CD14-positive monocyte (primary cell): ENCODE measurements around the gene RCVRN. TPM values are rescaled to one million over a fixed set of nuclear protein-coding genes. Genes with fewer than 3 reads are reported as not detected.

ENCODE experiments used
- DNase-seq, 3 donors: peaks; one replicate each; pipeline ENCODE4 v3.0.0-alpha.2; 2011 to 2022
- H2AFZ ChIP-seq: 2 replicates; pipeline ENCODE4 v1.6.0; 2012; ENCODE audit warnings: mild to moderate bottlenecking, low read depth, low read length, inconsistent platforms; ENCODE audit not compliant: insufficient read depth, poor library complexity, severe bottlenecking
- H3K27ac ChIP-seq, 2 donors: 1 replicate in 1 of 2; 2 replicates in 1 of 2; pipeline ENCODE4 v1.5.1; 2012 to 2013; ENCODE audit warnings: low read length in 2 of 2, control low read depth in 1 of 2, inconsistent platforms in 1 of 2, low read depth in 1 of 2, mild to moderate bottlenecking in 1 of 2
- H3K27me3 ChIP-seq, 2 donors: one replicate each; pipeline versions ENCODE4 v1.6.0 to v1.6.1; 2011 to 2013; ENCODE audit warnings: low read length in 2 of 2; ENCODE audit not compliant: control insufficient read depth in 2 of 2, insufficient read depth in 2 of 2
- H3K36me3 ChIP-seq, 2 donors: replicated peaks in 1 of 2; 1 replicate in 1 of 2; 2 replicates in 1 of 2; pipeline versions ENCODE4 v1.5.1 to v1.6.1; 2012 to 2013; ENCODE audit warnings: low read length in 2 of 2, control low read depth in 1 of 2, inconsistent platforms in 1 of 2, mild to moderate bottlenecking in 1 of 2; ENCODE audit not compliant: insufficient read depth in 2 of 2, control insufficient read depth in 1 of 2
- H3K4me1 ChIP-seq, 2 donors: 1 replicate in 1 of 2; 2 replicates in 1 of 2; pipeline versions ENCODE4 v1.5.1 to v1.6.1; 2012 to 2013; ENCODE audit warnings: low read length in 2 of 2, control low read depth in 1 of 2, inconsistent platforms in 1 of 2, mild to moderate bottlenecking in 1 of 2, moderate library complexity in 1 of 2; ENCODE audit not compliant: insufficient read depth in 2 of 2, control insufficient read depth in 1 of 2
- H3K4me2 ChIP-seq: replicated peaks from 2 replicates; pipeline ENCODE3; 2012; ENCODE audit warnings: low read length, moderate library complexity, mild to moderate bottlenecking; ENCODE audit not compliant: poor library complexity, severe bottlenecking; ENCODE audit errors: extremely low read depth
- H3K4me3 ChIP-seq, 3 experiments: fragments of 200-600 bp in 1 of 3; sonication (generic) in 1 of 3; replicated peaks in 1 of 3; 1 replicate in 2 of 3; 2 replicates in 1 of 3; pipeline ENCODE4 v1.5.1; 2011 to 2013; ENCODE audit warnings: low read length in 3 of 3, mild to moderate bottlenecking in 3 of 3, control low read depth in 2 of 3, low read depth in 2 of 3, inconsistent platforms in 1 of 3, moderate library complexity in 1 of 3
- H3K79me2 ChIP-seq: 2 replicates; pipeline ENCODE4 v1.6.0; 2012; ENCODE audit warnings: mild to moderate bottlenecking, control low read depth, inconsistent platforms, low read length, moderate library complexity; ENCODE audit not compliant: insufficient read depth
- H3K9ac ChIP-seq: 2 replicates; pipeline ENCODE4 v1.6.0; 2017; ENCODE audit warnings: low read length, mild to moderate bottlenecking; ENCODE audit not compliant: insufficient read depth, poor library complexity, severe bottlenecking
- H3K9me3 ChIP-seq, 2 donors: replicated peaks in 1 of 2; 1 replicate in 1 of 2; 2 replicates in 1 of 2; pipeline versions ENCODE4 v1.5.1 to v1.6.1; 2012 to 2013; ENCODE audit warnings: low read length in 2 of 2, control low read depth in 1 of 2; ENCODE audit not compliant: control insufficient read depth in 1 of 2, insufficient read depth in 1 of 2
- H4K20me1 ChIP-seq: 2 replicates; pipeline ENCODE4 v1.6.0; 2012; ENCODE audit warnings: mild to moderate bottlenecking, low read length, control low read depth, moderate library complexity; ENCODE audit not compliant: insufficient read depth
- H3K27ac Mint-ChIP-seq, 7 donors: one replicate each; pipeline ENCODE4 v1.8.0; 2020; ENCODE audit warnings: mild to moderate bottlenecking in 7 of 7, mixed read lengths in 7 of 7, moderate library complexity in 6 of 7, inconsistent platforms in 2 of 7
- H3K27me3 Mint-ChIP-seq, 3 donors: one replicate each; pipeline ENCODE4 v1.8.0; 2021 to 2022; ENCODE audit warnings: low read depth in 3 of 3, mild to moderate bottlenecking in 3 of 3, mixed read lengths in 3 of 3, moderate library complexity in 3 of 3, inconsistent platforms in 1 of 3
- H3K36me3 Mint-ChIP-seq, 2 donors: one replicate each; pipeline ENCODE4 v1.8.0; 2020; ENCODE audit warnings: mixed read lengths in 2 of 2, inconsistent platforms in 1 of 2, mild to moderate bottlenecking in 1 of 2
- H3K4me1 Mint-ChIP-seq: one replicate; pipeline ENCODE4 v1.8.0; 2020; ENCODE audit warnings: mild to moderate bottlenecking, mixed read lengths
- H3K4me3 Mint-ChIP-seq, 2 donors: one replicate each; pipeline ENCODE4 v1.8.0; 2020; ENCODE audit warnings: mild to moderate bottlenecking in 2 of 2, mixed read lengths in 2 of 2, moderate library complexity in 1 of 2
- H3K9me3 Mint-ChIP-seq, 7 donors: one replicate each; pipeline ENCODE4 v1.8.0; 2020 to 2022; ENCODE audit warnings: mixed read lengths in 7 of 7, mild to moderate bottlenecking in 6 of 7, moderate library complexity in 6 of 7, inconsistent platforms in 2 of 7
- CTCF ChIP-seq: fragments of 200-600 bp; IDR thresholded peaks from one replicate; pipeline ENCODE4 v1.8.0; 2022; ENCODE audit warnings: antibody characterized with exemption, mild to moderate bottlenecking
- WGBS: methylation state at CpG from one replicate; pipeline ENCODE4 v1.1.5; 2013; ENCODE audit warnings: missing lambda C conversion rate; ENCODE audit not compliant: insufficient coverage; 5-methylcytosine and 5-hydroxymethylcytosine counted together
- intact Hi-C, 2 donors: fragments of 100-400 bp; cut with micrococcal nuclease; formaldehyde crosslinking; loops; one replicate each; pipeline versions ENCODE4 v1.15.0 to v1.15.1; 2023
- polyA plus RNA-seq, 3 donors: library from polyadenylated mRNA; depleted of rRNA in 1 of 3; unstranded in 2 of 3; stranded (reverse) in 1 of 3; fragments of 300-500 nt in 2 of 3; fragments of >200 nt in 1 of 3; fragmentation: Illumina TruSeq in 2 of 3; gene quantifications; 1 replicate in 2 of 3; 2 replicates in 1 of 3; pipeline ENCODE4 v1.2.3, GENCODE V29; 2012 to 2021

RCVRN gene
- polyA plus RNA-seq, 3 donors = 2.5 TPM; not detected in 2

GRCh38 chr17:9902120-9902519, 3.0 kb downstream of the RCVRN start:
- no peak for DNase-seq
- no peak overlapping the region for H3K27ac ChIP-seq

GRCh38 chr17:9900784-9901183, 4.3 kb downstream of the RCVRN start:
- intact Hi-C loops = no loop called here
- Mint-ChIP-seq H3K27ac (no peak overlapping the region), H3K36me3 (peaks cover 0 to 2% of the 10 kb centered on the region in 2 donors), H3K27me3 (peaks cover 25 to 38% (median 36%) of the 10 kb centered on the region in 3 donors), H3K9me3 (peaks cover 0 to 3% (median 0%) of the 10 kb centered on the region in 7 donors), H3K4me3 (peak overlapping the region in 1 of 2 donors; percentile 51), H3K4me1 (peaks cover 6% of the 10 kb centered on the region)
- Histone ChIP-seq H2AFZ (no peak overlapping the region), H3K4me2 (no peak overlapping the region), H3K36me3 (no peaks in the 10 kb centered on the region), H3K79me2 (no peaks in the 10 kb centered on the region), H3K4me3 (no peak overlapping the region), H3K4me1 (no peaks in the 10 kb centered on the region), H3K9me3 (no peaks in the 10 kb centered on the region), H3K9ac (no peak overlapping the region), H4K20me1 (no peaks in the 10 kb centered on the region), H3K27ac (no peak overlapping the region), H3K27me3 (peaks cover 0 to 19% of the 10 kb centered on the region in 2 donors)
- TF ChIP-seq CTCF = no peak
- WGBS = 40% methylated on average over 3 of the region's 8 CpGs
- no peak for DNase-seq

More at GRCh38 chr17:9902120-9902519, 3.0 kb downstream of the RCVRN start:
- no peaks in the 10 kb centered on the region for H3K4me1 ChIP-seq
- H3K4me2 ChIP-seq = no peak overlapping the region
- no peak overlapping the region for H3K9ac ChIP-seq
- H3K4me3 Mint-ChIP-seq = no peak overlapping the region
- H3K9me3 ChIP-seq = no peaks in the 10 kb centered on the region
- peaks cover 0 to 2% of the 10 kb centered on the region in 2 donors for H3K36me3 Mint-ChIP-seq
- H3K27ac Mint-ChIP-seq = peak overlapping the region in 1 of 7 donors; percentile 53
- WGBS = no CpG with 5 or more reads among the region's 2 CpGs
- no peaks in the 10 kb centered on the region for H3K79me2 ChIP-seq
- peaks cover 0 to 19% of the 10 kb centered on the region in 2 donors for H3K27me3 ChIP-seq
- peaks cover 0 to 3% (median 0%) of the 10 kb centered on the region in 7 donors for H3K9me3 Mint-ChIP-seq
- peaks cover 2% of the 10 kb centered on the region for H3K4me1 Mint-ChIP-seq
- H3K27me3 Mint-ChIP-seq = peaks cover 25 to 36% (median 34%) of the 10 kb centered on the region in 3 donors
- no peak overlapping the region for H2AFZ ChIP-seq
- no peak for TF ChIP-seq CTCF
- no peaks in the 10 kb centered on the region for H4K20me1 ChIP-seq
- intact Hi-C loops = no loop called here
- no peak overlapping the region for H3K4me3 ChIP-seq
- H3K36me3 ChIP-seq = no peaks in the 10 kb centered on the region
